Upper lobe of right lung (tissue), 1 donor: ENCODE results near the gene COL18A1. TPM values are rescaled to one million over a fixed set of nuclear protein-coding genes. Genes with fewer than 3 reads are reported as not detected.

Experiments used
- ATAC-seq: fragments of 200-7000 bp; cut with Tn5 transposase; one replicate; pipeline ENCODE4 v1.9.1; 2020; ENCODE audit warnings: mild to moderate bottlenecking, moderate library complexity
- DNase-seq: peaks from one replicate; pipeline ENCODE4 v3.0.0-alpha.2; 2020
- H3K27ac ChIP-seq: fragments of 200-600 bp; one replicate; pipeline ENCODE4 v1.8.0; 2022
- H3K27me3 ChIP-seq: fragments of 200-600 bp; one replicate; pipeline ENCODE4 v1.8.0; 2022; ENCODE audit warnings: mild to moderate bottlenecking
- H3K36me3 ChIP-seq: fragments of 200-600 bp; one replicate; pipeline ENCODE4 v1.8.0; 2022
- H3K4me1 ChIP-seq: fragments of 200-600 bp; one replicate; pipeline ENCODE4 v1.8.0; 2022
- H3K4me3 ChIP-seq: fragments of 200-600 bp; one replicate; pipeline ENCODE4 v1.8.0; 2022; ENCODE audit warnings: mild to moderate bottlenecking
- H3K9me3 ChIP-seq: fragments of 200-600 bp; one replicate; pipeline ENCODE4 v1.8.0; 2022
- intact Hi-C: fragments of 100-400 bp; cut with DNase I; formaldehyde crosslinking; loops from one replicate; pipeline ENCODE4 v1.11.0; 2022
- total RNA-seq: library from RNA; stranded (reverse); fragmentation: NEBNext Ultra II Directional; extraction: Animal tissue kit (Norgen Biotek cat#: 25700); gene quantifications from one replicate; pipeline ENCODE4 v1.2.1, GENCODE V29; 2021
- TF ChIP-seq, protein P1 (sequence below): fragments of 200-600 bp; IDR thresholded peaks from one replicate; pipeline ENCODE4 v1.8.0; 2022; ENCODE audit warnings: antibody characterized with exemption
- donor health status: DM: no; HTN: yes; CAD: no; lungs with severe emphysema.

COL18A1 gene
- total RNA-seq, 1 donor from 2014 or later, result 60.4 TPM

DNA sequence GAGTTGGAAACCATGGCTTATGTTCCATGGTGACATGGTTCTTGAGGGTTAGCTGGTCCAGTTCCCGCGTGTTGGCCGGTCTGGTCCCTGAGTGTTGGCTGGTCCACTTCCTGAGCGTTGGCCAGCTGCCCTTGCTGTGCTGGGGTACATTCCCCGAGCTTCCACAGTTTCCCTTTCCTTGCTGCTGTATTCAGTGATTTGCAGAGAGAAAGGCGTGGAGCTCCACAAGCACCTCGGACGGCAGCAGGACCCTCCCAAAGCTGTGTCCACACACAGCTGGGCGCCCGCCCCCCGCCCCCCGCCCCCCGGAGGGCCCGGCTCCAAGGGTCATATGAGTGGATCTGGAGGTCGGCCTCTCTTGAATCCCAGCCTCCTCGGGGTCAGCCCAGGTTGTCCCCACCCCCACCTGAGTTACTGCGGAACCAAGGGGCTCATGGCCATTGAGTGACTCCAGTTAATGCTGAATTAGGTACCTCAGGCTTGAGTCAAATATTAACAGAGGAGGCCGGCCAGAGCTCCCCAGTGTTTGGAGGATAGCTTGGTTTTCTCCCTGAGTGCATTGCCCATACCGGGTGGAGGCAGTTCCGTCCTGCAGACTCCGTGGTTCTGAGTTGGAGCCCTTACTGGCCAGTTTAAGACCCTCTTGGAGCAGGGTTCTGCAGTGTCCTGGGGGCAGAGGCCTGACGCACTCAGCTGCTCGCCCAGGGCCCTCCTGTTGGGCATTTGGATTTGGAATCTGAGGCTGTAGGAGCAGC, 18.4 kb downstream of the COL18A1 start:
- H3K27ac ChIP-seq, result no peak overlapping the region
- peaks cover 7% of the 10 kb centered on the region for H3K4me1 ChIP-seq
- ATAC-seq, result no peak
- no peak for DNase-seq
- intact Hi-C loops, result no loop called here
- H3K4me3 ChIP-seq, result no peak overlapping the region
- no peaks in the 10 kb centered on the region for H3K9me3 ChIP-seq
- H3K27me3 ChIP-seq, result no peaks in the 10 kb centered on the region
- H3K36me3 ChIP-seq, result no peaks in the 10 kb centered on the region
- TF ChIP-seq, protein P1, sequence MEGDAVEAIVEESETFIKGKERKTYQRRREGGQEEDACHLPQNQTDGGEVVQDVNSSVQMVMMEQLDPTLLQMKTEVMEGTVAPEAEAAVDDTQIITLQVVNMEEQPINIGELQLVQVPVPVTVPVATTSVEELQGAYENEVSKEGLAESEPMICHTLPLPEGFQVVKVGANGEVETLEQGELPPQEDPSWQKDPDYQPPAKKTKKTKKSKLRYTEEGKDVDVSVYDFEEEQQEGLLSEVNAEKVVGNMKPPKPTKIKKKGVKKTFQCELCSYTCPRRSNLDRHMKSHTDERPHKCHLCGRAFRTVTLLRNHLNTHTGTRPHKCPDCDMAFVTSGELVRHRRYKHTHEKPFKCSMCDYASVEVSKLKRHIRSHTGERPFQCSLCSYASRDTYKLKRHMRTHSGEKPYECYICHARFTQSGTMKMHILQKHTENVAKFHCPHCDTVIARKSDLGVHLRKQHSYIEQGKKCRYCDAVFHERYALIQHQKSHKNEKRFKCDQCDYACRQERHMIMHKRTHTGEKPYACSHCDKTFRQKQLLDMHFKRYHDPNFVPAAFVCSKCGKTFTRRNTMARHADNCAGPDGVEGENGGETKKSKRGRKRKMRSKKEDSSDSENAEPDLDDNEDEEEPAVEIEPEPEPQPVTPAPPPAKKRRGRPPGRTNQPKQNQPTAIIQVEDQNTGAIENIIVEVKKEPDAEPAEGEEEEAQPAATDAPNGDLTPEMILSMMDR, result no peak

DNA sequence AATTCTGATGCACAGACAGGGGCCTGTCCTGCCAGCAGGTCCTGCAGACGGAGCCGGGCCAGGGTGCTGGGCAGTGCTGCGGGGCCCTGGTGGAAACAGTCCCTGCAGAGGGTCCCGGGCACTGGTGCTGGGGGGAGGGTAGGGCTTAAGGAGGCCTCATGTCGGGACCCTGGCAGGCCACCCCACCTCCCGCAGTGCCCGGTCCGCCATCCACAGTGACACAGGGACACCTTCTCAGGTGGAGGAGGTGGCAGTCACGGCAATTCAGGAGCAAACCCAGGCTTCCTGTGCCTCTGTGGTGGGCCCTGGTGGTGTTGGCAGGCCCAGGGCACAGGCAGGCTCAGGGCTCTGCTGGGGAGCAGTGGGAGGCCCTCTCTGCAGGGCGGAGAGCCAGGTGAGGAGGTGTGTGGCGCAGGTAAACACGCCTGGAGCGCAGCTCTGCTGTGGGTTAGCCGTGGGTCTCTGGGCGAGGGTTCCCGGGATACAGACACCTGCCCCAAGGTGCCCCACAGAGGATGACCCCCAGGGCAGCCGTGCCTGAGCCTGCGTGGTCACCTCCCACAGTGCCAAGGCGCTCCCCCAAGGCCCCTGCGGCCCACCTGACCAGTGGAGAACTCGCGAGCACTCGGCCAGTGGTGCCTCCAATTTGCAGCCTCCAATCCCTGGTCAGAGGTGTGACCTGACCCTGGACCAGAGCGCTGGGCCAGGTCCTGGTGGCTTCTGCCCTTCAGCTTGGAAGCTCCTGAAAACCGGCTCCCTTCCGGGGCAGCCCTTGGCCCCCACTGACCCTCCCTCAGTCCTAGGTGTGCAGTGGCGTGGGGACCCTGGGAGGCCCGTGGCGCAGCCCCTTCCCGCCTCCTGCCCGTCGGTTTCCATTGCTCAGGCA, 19.2 kb downstream of the COL18A1 start:
- no peak overlapping the region for H3K4me3 ChIP-seq
- H3K27me3 ChIP-seq, result no peaks in the 10 kb centered on the region
- ATAC-seq, result no peak
- H3K27ac ChIP-seq, result no peak overlapping the region
- intact Hi-C loops, result no loop called here
- no peaks in the 10 kb centered on the region for H3K9me3 ChIP-seq
- H3K4me1 ChIP-seq, result peaks cover 7% of the 10 kb centered on the region
- H3K36me3 ChIP-seq, result no peaks in the 10 kb centered on the region
- TF ChIP-seq, protein P1, result no peak
- no peak for DNase-seq

DNA sequence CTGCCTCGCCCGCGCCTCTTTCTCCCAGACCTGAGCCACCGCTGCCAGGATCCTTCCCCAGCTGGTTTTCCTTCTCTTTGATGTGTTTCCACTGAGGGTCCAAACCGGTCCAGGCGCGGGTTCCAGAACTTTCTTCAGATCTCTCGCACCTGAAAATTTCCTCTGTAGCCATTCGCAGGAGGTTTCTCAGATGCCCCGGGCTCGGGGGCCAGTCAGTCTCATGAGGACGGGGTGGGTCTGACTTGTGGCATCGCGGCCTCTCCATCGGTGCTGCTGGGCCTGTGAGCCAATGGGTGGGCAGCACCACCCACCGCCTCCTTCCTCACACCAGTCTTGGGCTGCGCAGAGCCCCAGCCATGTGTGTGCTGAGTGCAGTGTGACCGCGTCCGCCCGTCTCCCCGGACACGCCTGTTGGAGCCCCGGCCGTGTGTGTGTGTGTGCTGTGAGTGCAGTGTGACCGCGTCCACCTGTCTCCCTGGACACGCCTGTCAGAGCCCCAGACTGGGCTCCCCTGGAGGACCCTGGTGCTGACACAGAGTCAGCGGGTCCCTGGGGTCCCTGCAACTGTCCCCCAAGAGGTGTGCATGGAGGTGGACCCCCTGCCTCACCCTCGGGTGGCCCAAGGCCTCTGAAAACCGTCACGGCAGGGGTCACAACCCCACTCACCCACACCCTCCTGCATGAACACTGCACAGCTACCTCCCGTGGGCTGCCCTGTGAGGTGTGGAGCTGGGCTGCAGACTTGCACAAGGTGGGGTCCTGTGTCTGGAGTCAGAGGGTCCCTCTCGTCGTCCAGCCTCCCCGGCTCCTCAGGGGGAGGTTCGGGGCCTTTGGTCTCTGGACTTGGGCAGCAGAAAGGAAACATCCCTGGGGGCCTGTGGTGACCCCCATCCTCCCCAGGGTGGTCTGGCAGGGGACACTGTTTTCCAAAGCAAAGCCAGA, 20.2 kb downstream of the COL18A1 start:
- ATAC-seq (no peak), DNase-seq (no peak)
- H3K27ac ChIP-seq, result no peak overlapping the region
- H3K9me3 ChIP-seq, result no peaks in the 10 kb centered on the region
- TF ChIP-seq, protein P1, result no peak
- H3K4me1 ChIP-seq, result peaks cover 7% of the 10 kb centered on the region
- no peaks in the 10 kb centered on the region for H3K27me3 ChIP-seq
- no peaks in the 10 kb centered on the region for H3K36me3 ChIP-seq
- no peak overlapping the region for H3K4me3 ChIP-seq
- intact Hi-C loops, result no loop called here

DNA sequence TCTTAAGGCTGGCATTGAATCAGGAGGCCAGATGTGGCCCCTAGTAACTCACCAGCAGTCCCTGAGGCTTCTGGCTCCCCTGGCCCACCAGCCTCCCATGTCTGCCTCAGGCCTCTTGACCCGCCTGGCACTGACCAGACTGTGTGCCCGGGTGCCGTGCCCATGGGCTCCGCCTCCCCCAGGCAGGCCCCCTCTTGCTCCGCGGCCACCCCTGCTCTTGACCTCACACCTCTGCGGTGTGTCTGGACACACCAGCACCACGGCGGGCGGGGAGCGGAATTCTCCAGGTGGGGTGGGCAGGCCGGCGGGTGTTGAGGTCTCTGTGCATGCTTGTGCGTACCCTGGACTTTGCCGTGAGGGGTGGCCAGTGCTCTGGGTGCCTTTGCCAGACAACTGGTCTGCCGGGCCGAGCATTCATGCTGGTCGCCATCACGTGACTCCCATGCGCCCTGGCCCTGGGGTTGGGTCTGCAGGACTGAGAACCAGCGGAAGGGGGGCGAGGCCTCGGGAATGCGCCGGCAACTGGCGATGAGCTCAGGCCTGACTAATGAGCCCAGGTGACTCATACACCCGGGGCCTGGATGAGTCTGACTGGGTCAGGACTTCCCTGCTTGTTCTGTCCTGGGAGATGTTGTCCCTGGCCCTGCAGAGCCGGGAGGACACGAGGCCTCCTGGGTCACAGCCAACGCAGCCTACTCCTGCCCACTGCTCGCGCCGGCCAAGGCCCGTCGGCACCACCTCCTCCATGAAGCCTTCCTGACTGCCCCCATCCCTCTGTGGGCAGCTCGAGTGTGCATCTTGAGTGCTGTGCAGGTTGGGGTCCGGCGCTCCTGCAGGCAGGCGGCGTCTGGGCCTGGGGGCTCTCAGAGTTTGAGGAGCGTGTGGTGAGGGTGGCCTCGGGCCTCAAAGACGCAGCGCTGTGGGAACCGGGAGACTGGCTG, 22.6 kb downstream of the COL18A1 start:
- Histone ChIP-seq H3K4me3 (no peak overlapping the region), H3K27me3 (no peaks in the 10 kb centered on the region), H3K36me3 (no peaks in the 10 kb centered on the region), H3K4me1 (no peaks in the 10 kb centered on the region), H3K9me3 (no peaks in the 10 kb centered on the region), H3K27ac (no peak overlapping the region)
- ATAC-seq (no peak), DNase-seq (no peak)
- intact Hi-C loops, result no loop called here
- TF ChIP-seq, protein P1, result no peak
